Skeletal muscle cell (primary cell): ENCODE results near the gene PTPN12.
A peak's percentile ranks its signal among the peaks of the same experiment; 100 is the strongest.

ENCODE experiments used
- DNase-seq: peaks from one replicate; pipeline ENCODE4 v3.0.0-alpha.2; 2010; ENCODE audit warnings: low read depth
- H3K4me3 ChIP-seq: 2 replicates; pipeline ENCODE4 v1.5.1; 2011; ENCODE audit warnings: low read depth, mild to moderate bottlenecking, control low read depth, low read length, moderate library complexity

Gene PTPN12

GRCh38 chr7:77653572-77653971 is 116.5 kb downstream of the PTPN12 start:
- no peak for DNase-seq
- H3K4me3 ChIP-seq: no peak overlapping the region

- H3K4me3 ChIP-seq: no peak overlapping the region
- DNase-seq: no peak
Measured at GRCh38 chr7:77655356-77655755, 118.3 kb downstream of the PTPN12 start.

DNA sequence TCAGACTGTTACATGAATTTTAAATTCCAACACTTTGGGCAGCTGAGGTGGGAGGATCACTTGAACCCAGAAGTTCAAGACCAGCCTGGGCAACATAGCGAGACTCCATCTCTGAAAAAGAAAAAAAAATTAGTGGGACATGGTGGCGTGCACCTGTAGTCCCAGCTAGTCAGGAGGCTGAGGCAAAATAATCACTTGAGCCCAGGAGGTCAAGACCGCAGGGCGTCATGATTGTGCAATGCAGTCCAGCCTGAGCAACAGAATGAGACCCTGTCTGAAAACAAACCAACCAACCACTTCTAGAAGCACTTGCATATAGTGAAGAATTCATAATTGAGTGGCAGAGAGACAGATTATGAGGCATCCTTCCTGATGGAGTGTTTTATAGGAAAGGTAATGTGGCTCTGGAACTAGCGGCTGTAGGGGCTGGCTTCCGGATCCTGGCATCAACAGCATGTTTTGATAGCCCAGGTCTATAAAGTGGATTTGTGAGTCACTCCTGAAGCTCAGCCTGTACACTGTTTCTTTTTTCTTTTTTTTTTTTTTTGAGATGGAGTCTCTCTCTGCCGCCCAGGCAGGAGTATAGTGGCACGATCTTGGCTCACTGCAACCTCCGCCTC is 118.9 kb downstream of the PTPN12 start:
- DNase-seq: no peak
- H3K4me3 ChIP-seq: no peak overlapping the region

- H3K4me3 ChIP-seq: no peak overlapping the region
- no peak for DNase-seq
Measured at GRCh38 chr7:77657427-77658224, 120.5 kb downstream of the PTPN12 start.

DNA sequence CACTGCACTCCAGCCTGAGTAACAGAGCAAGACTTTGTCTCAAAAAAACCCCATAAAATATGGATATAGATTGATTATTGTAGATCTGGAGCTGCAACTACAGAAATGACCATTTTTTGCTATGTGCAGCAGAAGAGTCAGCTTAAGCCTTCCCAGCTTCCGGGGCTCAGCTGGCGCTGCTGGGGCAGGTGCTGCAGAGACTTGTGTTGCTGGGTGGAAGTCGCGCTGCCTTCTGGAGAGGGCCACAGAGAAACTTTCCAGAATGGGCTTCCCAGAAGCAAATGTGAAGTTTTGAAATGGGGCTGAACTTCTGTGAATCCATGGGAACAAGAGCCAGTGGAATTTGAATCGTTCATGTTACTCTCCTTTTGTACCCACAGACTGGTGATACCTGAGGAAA is 121.8 kb downstream of the PTPN12 start:
- DNase-seq: no peak

GRCh38 chr7:77661816-77662215 is 124.7 kb downstream of the PTPN12 start:
- H3K4me3 ChIP-seq: no peak overlapping the region
- DNase-seq: no peak

More for the DNA sequence above, 121.8 kb downstream of the PTPN12 start:
- H3K4me3 ChIP-seq: no peak overlapping the region

- no peak overlapping the region for H3K4me3 ChIP-seq
- no peak for DNase-seq
Measured at GRCh38 chr7:77662869-77663268, 125.8 kb downstream of the PTPN12 start.

DNA sequence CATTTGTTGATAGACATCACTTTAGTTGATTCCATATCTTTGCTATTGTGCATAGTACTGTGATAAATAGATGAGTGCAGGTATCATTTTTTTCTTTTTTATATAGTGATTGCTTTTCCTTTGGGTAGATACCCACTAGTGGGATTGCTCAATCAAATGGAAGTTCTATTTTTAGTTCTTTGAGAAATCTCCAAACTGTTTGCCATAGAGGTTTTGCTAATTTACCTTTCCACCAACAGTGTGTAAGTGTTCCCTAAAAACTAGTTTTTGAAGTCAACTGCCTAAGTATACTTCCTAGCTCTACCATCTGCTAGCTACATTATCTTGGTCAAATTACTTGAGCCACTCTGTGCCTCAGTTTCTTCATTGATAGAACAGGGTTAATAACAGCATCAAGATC is 127.6 kb downstream of the PTPN12 start:
- no peak for DNase-seq
- H3K4me3 ChIP-seq: no peak overlapping the region

GRCh38 chr7:77665161-77665560 is 128.1 kb downstream of the PTPN12 start:
- no peak for DNase-seq
- H3K4me3 ChIP-seq: no peak overlapping the region

- no peak for DNase-seq
- no peak overlapping the region for H3K4me3 ChIP-seq
Measured at GRCh38 chr7:77667459-77668086, 130.5 kb downstream of the PTPN12 start.

DNA sequence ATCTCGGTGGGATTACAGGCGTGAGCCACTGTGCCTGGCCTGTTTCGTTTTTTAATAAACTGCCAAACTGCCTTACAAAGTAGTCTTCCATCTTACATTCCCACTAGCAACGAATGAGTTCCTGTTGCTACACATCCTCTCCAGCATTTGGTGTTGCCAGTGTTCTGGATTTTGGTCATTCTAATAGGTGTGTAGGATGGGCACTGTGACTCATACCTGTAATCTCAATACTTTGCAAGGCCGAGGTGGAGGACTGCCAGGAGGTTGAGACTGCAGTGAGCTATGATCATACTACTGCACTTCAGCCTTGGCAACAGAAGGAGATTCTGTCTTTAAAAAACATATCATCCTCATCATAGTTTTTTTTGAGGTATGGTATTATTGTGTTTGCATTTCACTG is 137.8 kb downstream of the PTPN12 start:
- no peak for DNase-seq

GRCh38 chr7:77679608-77680007 is 142.5 kb downstream of the PTPN12 start:
- DNase-seq: no peak
- H3K4me3 ChIP-seq: no peak overlapping the region

More for the DNA sequence above, 137.8 kb downstream of the PTPN12 start:
- no peak overlapping the region for H3K4me3 ChIP-seq

DNA sequence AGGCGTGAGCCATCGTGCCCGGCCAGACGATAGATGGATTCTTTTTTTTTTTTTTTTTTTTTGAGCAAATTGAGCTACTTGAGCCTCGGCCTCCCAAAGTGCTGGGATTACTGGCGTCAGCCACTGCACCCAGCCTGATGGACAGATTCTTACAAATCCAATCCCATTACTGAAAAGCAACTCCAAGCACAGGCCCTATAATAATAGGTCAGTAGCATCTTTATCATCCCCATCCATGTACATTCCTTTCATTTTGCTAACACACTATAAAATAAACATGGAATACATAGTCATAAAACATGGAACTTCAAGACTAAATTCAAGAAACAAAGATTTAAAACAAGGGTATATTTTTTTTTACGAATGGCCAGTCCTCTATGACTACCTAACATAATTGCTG is 143.2 kb downstream of the PTPN12 start:
- no peak for DNase-seq
- H3K4me3 ChIP-seq: no peak overlapping the region

- no peak overlapping the region for H3K4me3 ChIP-seq
- peak; percentile 87 for DNase-seq
Measured at GRCh38 chr7:77684030-77684429, 146.9 kb downstream of the PTPN12 start.

GRCh38 chr7:77685233-77685632 is 148.1 kb downstream of the PTPN12 start:
- DNase-seq: no peak
- no peak overlapping the region for H3K4me3 ChIP-seq

GRCh38 chr7:77687100-77687746 is 150.1 kb downstream of the PTPN12 start:
- no peak for DNase-seq
- H3K4me3 ChIP-seq: no peak overlapping the region

GRCh38 chr7:77687747-77688144 is 150.7 kb downstream of the PTPN12 start:
- no peak overlapping the region for H3K4me3 ChIP-seq
- no peak for DNase-seq
